ENCODE results near the gene FLNB. TPM values are rescaled to one million over a fixed set of nuclear protein-coding genes. Genes with fewer than 3 reads are reported as not detected.

FLNB gene
- total RNA-seq, 1 donor, result 274 TPM

DNA sequence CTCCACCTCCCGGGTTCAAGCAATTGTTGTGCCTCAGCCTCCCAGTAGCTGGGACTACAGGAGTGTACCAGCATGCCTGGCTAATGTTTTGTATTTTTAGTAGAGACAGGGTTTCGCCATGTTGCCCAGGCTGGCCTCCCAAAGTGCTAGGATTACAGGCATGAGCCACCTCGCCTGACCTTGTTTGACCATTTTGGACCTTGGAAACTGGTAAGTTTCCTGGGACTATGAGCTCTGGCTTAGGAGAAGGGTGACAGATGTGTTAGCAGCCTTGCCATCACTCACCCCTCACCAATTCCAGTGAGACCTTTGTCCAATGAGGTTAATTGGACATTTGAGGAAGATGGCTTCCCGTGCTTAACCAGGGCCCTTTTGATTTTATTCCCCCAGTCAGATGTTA is 182.7 kb downstream of the FLNB start:
- no peak for TF ChIP-seq CTCF (IDR thresholded peaks at IDR 0.05; ENCODE audit: extremely low read depth, low read depth, low read length)
- H3K4me1 ChIP-seq (ENCODE audit: insufficient read depth, low read length), result no peaks in the 10 kb centered on the region
- no peaks in the 10 kb centered on the region for H3K27me3 ChIP-seq (ENCODE audit: insufficient read depth, low read length)
- no peak for DNase-seq (ENCODE audit: insufficient read length, low spot score, missing footprints)
- no peak overlapping the region for H3K27ac ChIP-seq (ENCODE audit: low read depth, low read length)
- H3K9me3 ChIP-seq (ENCODE audit: low read depth, low read length), result no peaks in the 10 kb centered on the region
- H3K79me2 ChIP-seq (ENCODE audit: insufficient read depth, low read length), result no peaks in the 10 kb centered on the region
- H4K20me1 ChIP-seq (ENCODE audit: insufficient read depth, low read length), result no peaks in the 10 kb centered on the region
- H3K4me2 ChIP-seq (ENCODE audit: insufficient read depth, low read length), result no peak overlapping the region
- H3K4me3 ChIP-seq (ENCODE audit: insufficient read depth, low read length), result no peak overlapping the region
- no peak overlapping the region for H2AFZ ChIP-seq (ENCODE audit: low read length)
- no peaks in the 10 kb centered on the region for H3K36me3 ChIP-seq (ENCODE audit: insufficient read depth, low read length)

GRCh38 chr3:58191361-58191991 is 183.3 kb downstream of the FLNB start:
- H3K27ac ChIP-seq (ENCODE audit: low read depth, low read length), result no peak overlapping the region
- no peaks in the 10 kb centered on the region for H3K9me3 ChIP-seq (ENCODE audit: low read depth, low read length)
- H3K27me3 ChIP-seq (ENCODE audit: insufficient read depth, low read length), result no peaks in the 10 kb centered on the region
- no peaks in the 10 kb centered on the region for H3K36me3 ChIP-seq (ENCODE audit: insufficient read depth, low read length)
- no peaks in the 10 kb centered on the region for H3K79me2 ChIP-seq (ENCODE audit: insufficient read depth, low read length)
- H4K20me1 ChIP-seq (ENCODE audit: insufficient read depth, low read length), result no peaks in the 10 kb centered on the region
- H3K4me1 ChIP-seq (ENCODE audit: insufficient read depth, low read length), result no peaks in the 10 kb centered on the region
- no peak overlapping the region for H2AFZ ChIP-seq (ENCODE audit: low read length)
- TF ChIP-seq CTCF (IDR thresholded peaks at IDR 0.05; ENCODE audit: extremely low read depth, low read depth, low read length), result no peak
- no peak overlapping the region for H3K4me3 ChIP-seq (ENCODE audit: insufficient read depth, low read length)
- peak; percentile 15 for DNase-seq (ENCODE audit: insufficient read length, low spot score, missing footprints)
- no peak overlapping the region for H3K4me2 ChIP-seq (ENCODE audit: insufficient read depth, low read length)

- TF ChIP-seq CTCF (IDR thresholded peaks at IDR 0.05; ENCODE audit: extremely low read depth, low read depth, low read length), result no peak
These were observed 183.8 kb downstream of the FLNB start for GRCh38 chr3:58192069-58192468.

GRCh38 chr3:58193682-58194407 is 185.6 kb downstream of the FLNB start:
- H3K27me3 ChIP-seq (ENCODE audit: insufficient read depth, low read length), result no peaks in the 10 kb centered on the region
- H4K20me1 ChIP-seq (ENCODE audit: insufficient read depth, low read length), result no peaks in the 10 kb centered on the region
- H3K27ac ChIP-seq (ENCODE audit: low read depth, low read length), result no peak overlapping the region
- no peaks in the 10 kb centered on the region for H3K79me2 ChIP-seq (ENCODE audit: insufficient read depth, low read length)
- no peaks in the 10 kb centered on the region for H3K4me1 ChIP-seq (ENCODE audit: insufficient read depth, low read length)
- H3K9me3 ChIP-seq (ENCODE audit: low read depth, low read length), result no peaks in the 10 kb centered on the region
- H3K4me2 ChIP-seq (ENCODE audit: insufficient read depth, low read length), result no peak overlapping the region
- H3K36me3 ChIP-seq (ENCODE audit: insufficient read depth, low read length), result no peaks in the 10 kb centered on the region
- DNase-seq (ENCODE audit: insufficient read length, low spot score, missing footprints), result peak; percentile 6
- H2AFZ ChIP-seq (ENCODE audit: low read length), result no peak overlapping the region
- H3K4me3 ChIP-seq (ENCODE audit: insufficient read depth, low read length), result no peak overlapping the region
- no peak for TF ChIP-seq CTCF (IDR thresholded peaks at IDR 0.05; ENCODE audit: extremely low read depth, low read depth, low read length)

More at GRCh38 chr3:58192069-58192468, 183.8 kb downstream of the FLNB start:
- no peaks in the 10 kb centered on the region for H3K79me2 ChIP-seq (ENCODE audit: insufficient read depth, low read length)
- no peak overlapping the region for H3K4me2 ChIP-seq (ENCODE audit: insufficient read depth, low read length)
- H3K27me3 ChIP-seq (ENCODE audit: insufficient read depth, low read length), result no peaks in the 10 kb centered on the region
- no peaks in the 10 kb centered on the region for H4K20me1 ChIP-seq (ENCODE audit: insufficient read depth, low read length)
- no peak overlapping the region for H3K27ac ChIP-seq (ENCODE audit: low read depth, low read length)
- H2AFZ ChIP-seq (ENCODE audit: low read length), result no peak overlapping the region
- H3K4me3 ChIP-seq (ENCODE audit: insufficient read depth, low read length), result no peak overlapping the region
- no peaks in the 10 kb centered on the region for H3K4me1 ChIP-seq (ENCODE audit: insufficient read depth, low read length)
- DNase-seq (ENCODE audit: insufficient read length, low spot score, missing footprints), result peak; percentile 46
- no peaks in the 10 kb centered on the region for H3K9me3 ChIP-seq (ENCODE audit: low read depth, low read length)
- no peaks in the 10 kb centered on the region for H3K36me3 ChIP-seq (ENCODE audit: insufficient read depth, low read length)
